Muscle of leg (tissue), 11 donors: ENCODE results near the gene CHRNA3. TPM values are rescaled to one million over a fixed set of nuclear protein-coding genes. Genes with fewer than 3 reads are reported as not detected.

Experiments
- DNase-seq: peaks from one replicate; pipeline ENCODE4 v3.0.0; 2013
- H3K27ac ChIP-seq: one replicate; pipeline ENCODE4 v1.5.1; 2013; ENCODE audit warnings: mild to moderate bottlenecking, low read length, control low read depth
- H3K27me3 ChIP-seq: one replicate; pipeline ENCODE4 v1.6.1; 2013; ENCODE audit warnings: low read length; ENCODE audit not compliant: control insufficient read depth, insufficient read depth
- H3K36me3 ChIP-seq: one replicate; pipeline ENCODE4 v1.6.1; 2013; ENCODE audit warnings: low read length; ENCODE audit not compliant: control insufficient read depth, insufficient read depth
- H3K4me1 ChIP-seq: one replicate; pipeline ENCODE4 v1.6.1; 2013; ENCODE audit warnings: low read length; ENCODE audit not compliant: control insufficient read depth, insufficient read depth
- H3K4me3 ChIP-seq: one replicate; pipeline ENCODE4 v1.5.1; 2013; ENCODE audit warnings: low read length, control low read depth
- H3K9me3 ChIP-seq: replicated peaks from 2 replicates; pipeline ENCODE4 v1.6.1; 2013; ENCODE audit warnings: low read depth, low read length; ENCODE audit not compliant: control insufficient read depth
- WGBS: methylation state at CpG from one replicate; pipeline ENCODE4 v1.1.5; 2013; ENCODE audit warnings: missing lambda C conversion rate; ENCODE audit not compliant: insufficient coverage; 5-methylcytosine and 5-hydroxymethylcytosine counted together
- polyA plus RNA-seq, 8 donors: library from polyadenylated mRNA; unstranded; fragments of 120-200 nt; gene quantifications; one replicate each; pipeline versions ENCODE4 v1.2.1 to v1.2.3, GENCODE V29; 2013; ENCODE audit warnings: inconsistent platforms in 1 of 8, low replicate concordance in 1 of 8; ENCODE audit not compliant: insufficient read length in 8 of 8, insufficient read depth in 1 of 8
- total RNA-seq: library from RNA; stranded (reverse); fragments of 120-200 nt; gene quantifications from one replicate; pipeline ENCODE4 v1.2.4, GENCODE V29; 2013

Gene CHRNA3
- total and polyA plus RNA-seq, 9 donors = 0.07 to 2.7 (median 0.17) TPM; not detected in 1

DNA sequence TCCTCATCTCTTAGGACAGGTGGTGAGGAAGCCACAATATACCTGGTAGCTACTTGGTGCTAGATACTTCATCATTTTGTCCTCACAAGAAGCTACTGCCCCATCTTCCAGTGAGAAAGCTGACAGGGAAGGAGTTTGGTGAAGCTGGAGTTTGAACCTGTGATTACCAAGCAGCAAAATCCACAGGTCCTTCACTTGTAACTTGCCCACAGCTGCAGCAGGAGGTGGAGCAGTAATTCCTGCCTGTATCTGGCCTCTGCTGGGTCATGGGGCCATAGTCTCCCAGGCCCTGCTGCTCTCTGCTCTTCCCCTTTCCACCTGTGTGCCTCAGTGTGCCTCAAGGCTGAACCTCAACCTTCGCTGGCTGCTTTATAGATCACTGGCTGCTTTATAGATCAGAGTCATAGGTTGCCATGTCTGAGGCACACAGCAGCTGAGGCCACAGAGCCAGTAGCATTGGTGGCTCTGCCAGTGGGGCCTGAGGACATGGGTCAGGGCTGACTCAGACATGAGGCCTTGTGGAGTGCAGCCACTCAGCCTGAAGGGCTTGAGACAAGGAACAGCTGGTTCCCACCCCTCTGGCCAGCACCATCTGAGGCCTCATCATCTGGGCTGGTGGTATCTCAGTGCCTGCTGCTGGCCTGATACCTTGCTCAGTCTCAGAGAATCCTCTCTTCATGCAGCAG, 31.3 kb upstream of the CHRNA3 start:
- WGBS = 83% methylated on average over 1 of the region's 1 CpG
- no peak for DNase-seq
- H3K9me3 ChIP-seq = no peaks in the 10 kb centered on the region
- H3K36me3 ChIP-seq = no peaks in the 10 kb centered on the region
- H3K27me3 ChIP-seq = peaks cover 14% of the 10 kb centered on the region
- no peaks in the 10 kb centered on the region for H3K4me1 ChIP-seq
- H3K27ac ChIP-seq = no peak overlapping the region
- no peak overlapping the region for H3K4me3 ChIP-seq

DNA sequence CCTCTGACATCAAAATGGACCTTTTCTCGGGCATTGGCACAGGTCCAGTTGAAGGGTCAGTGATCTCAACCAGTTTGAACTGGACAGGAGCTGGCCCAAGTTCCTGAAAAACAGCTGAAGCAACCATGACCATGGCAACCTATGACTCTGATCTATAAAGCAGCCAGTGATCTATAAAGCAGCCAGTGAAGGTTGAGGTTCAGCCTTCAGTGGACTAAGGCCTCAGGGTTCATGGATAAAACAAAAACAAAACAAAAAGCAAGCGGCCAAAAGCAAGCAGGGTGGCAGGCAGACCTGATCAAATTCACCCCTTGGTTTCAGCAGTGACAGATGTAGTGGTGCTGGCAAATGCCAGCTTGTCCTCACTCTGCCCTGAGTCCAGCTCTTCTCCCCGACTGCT, 30.2 kb upstream of the CHRNA3 start:
- H3K36me3 ChIP-seq = no peaks in the 10 kb centered on the region
- peaks cover 18% of the 10 kb centered on the region for H3K27me3 ChIP-seq
- 61% methylated on average over 3 of the region's 3 CpGs for WGBS
- no peaks in the 10 kb centered on the region for H3K4me1 ChIP-seq
- H3K4me3 ChIP-seq = no peak overlapping the region
- no peaks in the 10 kb centered on the region for H3K9me3 ChIP-seq
- no peak for DNase-seq
- H3K27ac ChIP-seq = no peak overlapping the region

- Histone ChIP-seq H3K9me3 (no peaks in the 10 kb centered on the region), H3K27ac (no peak overlapping the region), H3K27me3 (peaks cover 15% of the 10 kb centered on the region), H3K36me3 (no peaks in the 10 kb centered on the region), H3K4me1 (no peaks in the 10 kb centered on the region), H3K4me3 (no peak overlapping the region)
- peak; percentile 47 for DNase-seq
- WGBS = 83% methylated on average over 4 of the region's 4 CpGs
Observed at GRCh38 chr15:78650022-78650421, 29.2 kb upstream of the CHRNA3 start.

DNA sequence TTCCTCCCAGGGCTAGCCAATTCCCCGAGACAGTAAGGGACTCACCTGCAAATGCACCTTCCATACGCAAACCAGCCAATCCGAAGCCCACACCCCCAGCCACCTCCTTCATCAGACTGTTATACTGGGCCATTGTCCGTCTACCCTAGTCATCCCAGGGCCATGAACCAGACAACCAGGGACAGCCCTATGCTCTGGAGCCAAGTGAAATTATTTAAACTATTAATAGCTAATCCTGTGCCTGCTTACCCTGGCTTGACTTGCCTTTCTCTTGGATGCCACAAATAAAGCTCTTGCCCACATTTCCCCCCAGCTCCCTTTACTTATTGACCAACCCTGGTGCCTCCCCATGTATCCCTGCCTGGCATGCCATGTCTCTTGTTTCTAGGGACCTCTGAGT, 24.2 kb upstream of the CHRNA3 start:
- 85% methylated on average over 3 of the region's 4 CpGs for WGBS
- DNase-seq = no peak
- Histone ChIP-seq H3K9me3 (no peaks in the 10 kb centered on the region), H3K36me3 (no peaks in the 10 kb centered on the region), H3K4me3 (no peak overlapping the region), H3K27ac (no peak overlapping the region), H3K4me1 (peaks cover 17% of the 10 kb centered on the region), H3K27me3 (peaks cover 23% of the 10 kb centered on the region)

DNA sequence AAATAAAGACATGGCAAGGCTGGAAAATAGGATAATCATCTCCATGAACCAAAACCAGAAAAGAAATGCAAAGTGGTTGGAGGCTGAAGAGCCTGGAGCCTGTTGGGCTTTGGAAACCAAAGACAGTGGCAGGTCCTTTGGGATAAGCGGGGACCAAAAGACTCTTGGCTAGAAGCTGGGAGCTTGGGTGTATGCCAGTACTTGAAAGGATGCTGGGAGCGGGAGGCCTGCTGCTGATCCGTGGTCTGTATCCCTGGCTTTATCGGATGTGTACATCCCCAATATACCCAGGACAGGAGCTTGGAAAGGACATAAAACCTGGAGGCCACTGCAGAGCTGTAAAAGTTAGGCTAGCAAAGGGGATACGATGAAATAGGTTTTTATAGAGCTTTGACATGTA, 21.5 kb upstream of the CHRNA3 start:
- H3K36me3 ChIP-seq = no peaks in the 10 kb centered on the region
- H3K27me3 ChIP-seq = peaks cover 27% of the 10 kb centered on the region
- H3K27ac ChIP-seq = no peak overlapping the region
- DNase-seq = peak; percentile 59
- H3K4me3 ChIP-seq = no peak overlapping the region
- peaks cover 17% of the 10 kb centered on the region for H3K4me1 ChIP-seq
- WGBS = 22% methylated on average over 3 of the region's 5 CpGs
- H3K9me3 ChIP-seq = no peaks in the 10 kb centered on the region

GRCh38 chr15:78641749-78642275, 21.0 kb upstream of the CHRNA3 start:
- H3K9me3 ChIP-seq = no peaks in the 10 kb centered on the region
- 46% methylated on average over 8 of the region's 11 CpGs for WGBS
- no peaks in the 10 kb centered on the region for H3K36me3 ChIP-seq
- no peak for DNase-seq
- peaks cover 17% of the 10 kb centered on the region for H3K4me1 ChIP-seq
- peaks cover 30% of the 10 kb centered on the region for H3K27me3 ChIP-seq
- no peak overlapping the region for H3K4me3 ChIP-seq
- no peak overlapping the region for H3K27ac ChIP-seq

- 3% methylated on average over 47 of the region's 47 CpGs for WGBS
- Histone ChIP-seq H3K9me3 (no peaks in the 10 kb centered on the region), H3K27me3 (peaks cover 28% of the 10 kb centered on the region), H3K4me1 (peaks cover 17% of the 10 kb centered on the region), H3K27ac (no peak within 1 kb of the TSS), H3K4me3 (peak within 1 kb of the TSS; percentile 41), H3K36me3 (no peaks in the 10 kb centered on the region)
- peak; percentile 43 for DNase-seq
Observed at GRCh38 chr15:78641102-78641748, 20.4 kb upstream of the CHRNA3 start, which contains the start of gene CHRNB4. Gene CHRNB4 (minus strand): TSS chr15:78641210. CDS start chr15:78641133, 77 bp downstream.

GRCh38 chr15:78640527-78641101, 19.8 kb upstream of the CHRNA3 start:
- Histone ChIP-seq H3K4me1 (peaks cover 17% of the 10 kb centered on the region), H3K27ac (no peak overlapping the region), H3K27me3 (peaks cover 28% of the 10 kb centered on the region), H3K36me3 (no peaks in the 10 kb centered on the region), H3K9me3 (no peaks in the 10 kb centered on the region), H3K4me3 (peak overlapping the region; percentile 41)
- WGBS = 8% methylated on average over 32 of the region's 32 CpGs
- no peak for DNase-seq

DNA sequence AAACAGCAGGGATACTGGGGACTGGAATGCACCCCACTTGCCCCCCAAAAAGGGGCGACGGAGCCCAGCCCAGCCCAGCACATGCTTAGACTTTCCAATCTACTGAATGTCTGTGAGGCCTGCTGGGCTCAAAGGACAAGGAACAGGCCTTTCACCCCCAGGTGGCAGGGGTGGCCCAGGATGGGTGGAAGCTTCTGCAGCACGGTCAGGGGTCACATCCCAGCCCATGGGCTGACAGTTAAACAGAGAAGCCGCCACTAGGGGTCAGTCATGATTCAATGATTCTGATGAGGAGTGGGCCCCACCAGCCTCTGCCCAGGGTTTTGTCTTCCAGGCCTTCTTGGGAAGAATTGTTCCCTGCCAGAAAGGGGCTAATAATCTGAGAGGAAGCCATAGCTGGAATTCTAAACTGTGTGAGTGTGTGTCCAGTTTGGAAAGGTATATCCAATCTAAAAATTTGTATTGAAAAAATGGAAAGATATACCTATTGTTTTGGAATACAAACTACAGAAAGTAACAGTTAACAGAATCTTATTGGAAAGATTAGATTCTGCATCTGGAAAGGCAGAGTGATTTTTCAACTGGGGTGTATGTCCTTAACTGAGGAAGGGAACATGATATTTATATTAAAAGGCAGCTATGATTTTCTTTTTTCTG, 18.0 kb upstream of the CHRNA3 start:
- no peak overlapping the region for H3K4me3 ChIP-seq
- WGBS = 36% methylated on average over 4 of the region's 4 CpGs
- peaks cover 17% of the 10 kb centered on the region for H3K4me1 ChIP-seq
- peak; percentile 71 for DNase-seq
- no peaks in the 10 kb centered on the region for H3K36me3 ChIP-seq
- no peaks in the 10 kb centered on the region for H3K9me3 ChIP-seq
- H3K27me3 ChIP-seq = peaks cover 28% of the 10 kb centered on the region
- no peak overlapping the region for H3K27ac ChIP-seq
